Measurements from ENCODE around the gene FGD3. TPM values are rescaled to one million over a fixed set of nuclear protein-coding genes. Genes with fewer than 3 reads are reported as not detected.

The FGD3 gene
- total RNA-seq, 2 experiments from 2014 or later: 57.7 to 58.8 TPM

DNA sequence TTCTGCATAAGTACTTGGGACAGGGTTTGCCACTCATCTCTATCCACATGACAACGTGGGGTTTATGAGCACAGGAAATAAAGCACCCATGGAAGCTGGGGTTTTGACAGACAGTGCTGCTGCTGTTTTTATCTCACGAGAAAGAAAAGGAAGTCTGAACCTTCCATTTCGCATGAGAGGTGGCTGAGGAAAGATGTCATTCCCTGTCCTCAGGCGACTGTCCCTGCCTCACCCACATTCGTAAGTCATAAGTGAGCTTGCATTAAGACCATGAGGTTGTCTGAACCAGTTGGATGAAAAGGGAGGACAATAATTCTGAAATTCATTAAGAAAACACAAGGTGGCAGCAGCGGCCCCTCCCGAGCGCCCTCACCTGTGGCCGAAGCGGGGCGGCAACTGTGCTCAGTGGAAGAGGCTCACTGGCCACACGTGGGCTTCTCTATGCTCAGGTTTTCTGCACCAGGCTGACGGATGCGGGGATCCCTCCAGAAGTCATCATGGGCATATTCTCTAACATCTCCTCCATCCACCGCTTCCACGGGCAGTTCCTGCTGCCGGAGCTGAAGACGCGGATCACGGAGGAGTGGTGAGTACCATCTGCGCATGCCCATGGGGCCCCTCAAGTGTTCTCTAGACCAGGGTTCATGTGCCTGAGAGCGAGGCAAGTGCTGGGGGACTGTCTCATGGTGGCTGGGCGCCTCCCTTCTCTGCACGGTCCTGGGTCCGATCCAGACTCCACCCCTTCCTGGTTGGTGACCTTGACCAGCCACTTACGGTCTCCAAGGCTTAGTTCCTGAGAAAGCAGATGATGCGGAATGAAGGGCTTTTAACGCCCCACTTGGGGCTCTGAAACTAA, 56.5 kb downstream of the FGD3 start:
- Mint-ChIP-seq H3K4me3 (no peak overlapping the region), H3K27ac (peak overlapping the region; percentile 90), H3K4me1 (ENCODE audit: low read depth) (peaks cover 54% of the 10 kb centered on the region), H3K36me3 (ENCODE audit: low read depth) (peaks cover 54% of the 10 kb centered on the region), H3K9me3 (peaks cover 6% of the 10 kb centered on the region), H3K27me3 (ENCODE audit: low read depth) (no peaks in the 10 kb centered on the region)
- DNase-seq: peak; percentile 82
- intact Hi-C loops (cut with micrococcal nuclease): loop anchor here (1.0 to 5.0 kb wide), 5 partner anchors 46 to 144 kb away; partner anchors contain the start of gene CARD19
- CTCF ChIA-PET: interaction anchor here (0.5 to 6.1 kb wide), 37 partner anchors 8 to 480 kb away, joined by 3 to 65 read pairs (median 5); partner anchors contain the start of gene NINJ1

- CTCF ChIA-PET: interaction anchor here (0.6 to 6.1 kb wide), 20 partner anchors 10 to 298 kb away, joined by 3 to 65 read pairs (median 7); no protein-coding TSS in a partner anchor
- H3K9me3 Mint-ChIP-seq: peaks cover 2% of the 10 kb centered on the region
- intact Hi-C loops (cut with micrococcal nuclease): loop anchor here (5.0 kb wide), 1 partner anchor 143 kb away; no protein-coding TSS in a partner anchor
- peaks cover 50% of the 10 kb centered on the region for H3K36me3 Mint-ChIP-seq (ENCODE audit: low read depth)
- H3K4me3 Mint-ChIP-seq: no peak overlapping the region
- DNase-seq: no peak
- H3K27ac Mint-ChIP-seq: peak overlapping the region; percentile 90
- H3K4me1 Mint-ChIP-seq (ENCODE audit: low read depth): peaks cover 54% of the 10 kb centered on the region
- no peaks in the 10 kb centered on the region for H3K27me3 Mint-ChIP-seq (ENCODE audit: low read depth)
Observed at GRCh38 chr9:93004561-93004960, 57.2 kb downstream of the FGD3 start.

- peak overlapping the region; percentile 41 for H3K27ac Mint-ChIP-seq
- no peaks in the 10 kb centered on the region for H3K27me3 Mint-ChIP-seq (ENCODE audit: low read depth)
- H3K4me1 Mint-ChIP-seq (ENCODE audit: low read depth): peaks cover 44% of the 10 kb centered on the region
- no peak overlapping the region for H3K4me3 Mint-ChIP-seq
- H3K9me3 Mint-ChIP-seq: no peaks in the 10 kb centered on the region
- DNase-seq: no peak
- CTCF ChIA-PET: interaction anchor here (0.6 to 6.1 kb wide), 9 partner anchors 9 to 103 kb away, joined by 3 to 65 read pairs (median 5); no protein-coding TSS in a partner anchor
- H3K36me3 Mint-ChIP-seq (ENCODE audit: low read depth): peaks cover 43% of the 10 kb centered on the region
- intact Hi-C loops (cut with micrococcal nuclease): no loop called here
Observed at GRCh38 chr9:93005876-93006275, 58.6 kb downstream of the FGD3 start.

GRCh38 chr9:93007529-93008058, 60.3 kb downstream of the FGD3 start:
- Mint-ChIP-seq H3K27me3 (ENCODE audit: low read depth) (no peaks in the 10 kb centered on the region), H3K36me3 (ENCODE audit: low read depth) (peaks cover 39% of the 10 kb centered on the region), H3K27ac (no peak overlapping the region), H3K9me3 (no peaks in the 10 kb centered on the region), H3K4me3 (no peak overlapping the region), H3K4me1 (ENCODE audit: low read depth) (peaks cover 31% of the 10 kb centered on the region)
- CTCF ChIA-PET: interaction anchor here (1.0 kb wide), 1 partner anchor 23 kb away, joined by 3 read pairs; no protein-coding TSS in a partner anchor
- intact Hi-C loops (cut with micrococcal nuclease): no loop called here
- no peak for DNase-seq

- CTCF ChIA-PET: no interaction called here
Observed at GRCh38 chr9:93008457-93008856, 61.1 kb downstream of the FGD3 start.

GRCh38 chr9:93009337-93010015, 62.2 kb downstream of the FGD3 start:
- DNase-seq: no peak
- peak overlapping the region; percentile 78 for H3K27ac Mint-ChIP-seq
- H3K36me3 Mint-ChIP-seq (ENCODE audit: low read depth): peaks cover 40% of the 10 kb centered on the region
- intact Hi-C loops (cut with micrococcal nuclease): no loop called here
- peaks cover 16% of the 10 kb centered on the region for H3K4me1 Mint-ChIP-seq (ENCODE audit: low read depth)
- H3K27me3 Mint-ChIP-seq (ENCODE audit: low read depth): no peaks in the 10 kb centered on the region
- CTCF ChIA-PET: no interaction called here
- H3K4me3 Mint-ChIP-seq: no peak overlapping the region
- no peaks in the 10 kb centered on the region for H3K9me3 Mint-ChIP-seq

More at GRCh38 chr9:93008457-93008856, 61.1 kb downstream of the FGD3 start:
- DNase-seq: no peak
- Mint-ChIP-seq H3K9me3 (no peaks in the 10 kb centered on the region), H3K27me3 (ENCODE audit: low read depth) (no peaks in the 10 kb centered on the region), H3K4me3 (no peak overlapping the region), H3K4me1 (ENCODE audit: low read depth) (peaks cover 24% of the 10 kb centered on the region), H3K27ac (no peak overlapping the region), H3K36me3 (ENCODE audit: low read depth) (peaks cover 41% of the 10 kb centered on the region)
- intact Hi-C loops (cut with micrococcal nuclease): no loop called here

- H3K27me3 Mint-ChIP-seq (ENCODE audit: low read depth): no peaks in the 10 kb centered on the region
- intact Hi-C loops (cut with micrococcal nuclease): no loop called here
- peaks cover 41% of the 10 kb centered on the region for H3K36me3 Mint-ChIP-seq (ENCODE audit: low read depth)
- no peak for DNase-seq
- peak overlapping the region; percentile 18 for H3K27ac Mint-ChIP-seq
- H3K4me3 Mint-ChIP-seq: no peak overlapping the region
- H3K9me3 Mint-ChIP-seq: no peaks in the 10 kb centered on the region
- CTCF ChIA-PET: no interaction called here
- peaks cover 14% of the 10 kb centered on the region for H3K4me1 Mint-ChIP-seq (ENCODE audit: low read depth)
Observed at GRCh38 chr9:93010056-93010455, 62.7 kb downstream of the FGD3 start.

DNA sequence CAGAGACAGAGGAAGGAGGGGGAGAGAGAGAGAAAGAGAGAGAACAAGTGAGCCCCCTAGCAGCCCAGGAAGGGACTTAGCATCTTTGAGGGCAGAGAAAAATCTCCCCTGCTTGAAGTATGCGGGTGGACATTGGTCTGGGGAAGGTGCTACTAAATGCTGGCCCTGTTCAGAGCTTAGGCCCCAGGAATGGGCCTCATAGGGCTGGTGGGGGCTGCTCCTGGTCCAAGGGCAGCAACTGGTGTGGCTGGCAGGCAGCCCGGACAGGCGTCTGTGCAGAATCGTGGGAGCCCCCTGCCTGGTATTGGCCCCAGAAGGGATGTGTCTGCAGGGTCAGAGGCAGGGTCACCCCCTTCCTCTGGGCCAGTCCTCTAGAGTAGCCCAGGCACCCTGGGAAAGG, 63.4 kb downstream of the FGD3 start:
- intact Hi-C loops (cut with micrococcal nuclease): no loop called here
- Mint-ChIP-seq H3K27me3 (ENCODE audit: low read depth) (no peaks in the 10 kb centered on the region), H3K36me3 (ENCODE audit: low read depth) (peaks cover 39% of the 10 kb centered on the region), H3K4me3 (no peak overlapping the region), H3K27ac (no peak overlapping the region), H3K4me1 (ENCODE audit: low read depth) (peaks cover 14% of the 10 kb centered on the region), H3K9me3 (no peaks in the 10 kb centered on the region)
- CTCF ChIA-PET: no interaction called here
- DNase-seq: no peak

DNA sequence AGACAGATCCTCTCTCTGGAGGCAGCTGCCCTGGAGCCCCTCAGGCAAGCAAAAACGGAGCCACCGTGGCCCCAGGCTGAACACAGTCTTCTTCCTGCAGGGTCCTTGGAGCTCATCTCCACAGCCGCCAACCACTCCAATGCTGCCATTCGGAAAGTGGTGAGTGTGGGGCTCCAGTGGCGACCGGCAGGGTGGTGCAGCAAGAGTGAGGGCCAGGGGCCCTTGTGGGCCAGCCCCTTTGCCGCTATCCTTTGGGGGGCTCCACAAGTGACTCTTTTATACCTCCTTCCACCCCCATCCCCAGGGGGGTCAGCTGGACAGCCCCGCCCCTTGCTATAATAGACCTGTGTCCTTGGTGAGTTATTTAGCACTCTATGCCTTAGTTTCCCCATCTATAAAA, 63.8 kb downstream of the FGD3 start:
- no peaks in the 10 kb centered on the region for H3K27me3 Mint-ChIP-seq (ENCODE audit: low read depth)
- no peak overlapping the region for H3K27ac Mint-ChIP-seq
- DNase-seq: no peak
- peaks cover 14% of the 10 kb centered on the region for H3K4me1 Mint-ChIP-seq (ENCODE audit: low read depth)
- no peak overlapping the region for H3K4me3 Mint-ChIP-seq
- intact Hi-C loops (cut with micrococcal nuclease): no loop called here
- H3K9me3 Mint-ChIP-seq: no peaks in the 10 kb centered on the region
- CTCF ChIA-PET: interaction anchor here (0.6 kb wide), 1 partner anchor 107 kb away, joined by 3 read pairs; no protein-coding TSS in a partner anchor
- H3K36me3 Mint-ChIP-seq (ENCODE audit: low read depth): peaks cover 38% of the 10 kb centered on the region

- Mint-ChIP-seq H3K27me3 (ENCODE audit: low read depth) (no peaks in the 10 kb centered on the region), H3K36me3 (ENCODE audit: low read depth) (peaks cover 38% of the 10 kb centered on the region), H3K9me3 (no peaks in the 10 kb centered on the region), H3K4me3 (no peak overlapping the region), H3K4me1 (ENCODE audit: low read depth) (peaks cover 13% of the 10 kb centered on the region), H3K27ac (no peak overlapping the region)
- intact Hi-C loops (cut with micrococcal nuclease): no loop called here
- CTCF ChIA-PET: interaction anchor here (4.4 kb wide), 1 partner anchor 9 kb away, joined by 34 read pairs; no protein-coding TSS in a partner anchor
- no peak for DNase-seq
Observed at GRCh38 chr9:93012963-93013855, 65.9 kb downstream of the FGD3 start.

GRCh38 chr9:93013856-93014582, 66.7 kb downstream of the FGD3 start:
- peaks cover 13% of the 10 kb centered on the region for H3K4me1 Mint-ChIP-seq (ENCODE audit: low read depth)
- H3K9me3 Mint-ChIP-seq: no peaks in the 10 kb centered on the region
- CTCF ChIA-PET: interaction anchor here (0.6 to 4.4 kb wide), 2 partner anchors 10 to 72 kb away, joined by 4 to 34 read pairs; no protein-coding TSS in a partner anchor
- no peak overlapping the region for H3K27ac Mint-ChIP-seq
- peaks cover 37% of the 10 kb centered on the region for H3K36me3 Mint-ChIP-seq (ENCODE audit: low read depth)
- H3K4me3 Mint-ChIP-seq: no peak overlapping the region
- DNase-seq: no peak
- intact Hi-C loops (cut with micrococcal nuclease): no loop called here
- no peaks in the 10 kb centered on the region for H3K27me3 Mint-ChIP-seq (ENCODE audit: low read depth)
